GM12878 (cell line): ENCODE data around the gene ANKRD53. TPM values are rescaled to one million over a fixed set of nuclear protein-coding genes. Genes with fewer than 3 reads are reported as not detected.

Experiments
- ATAC-seq: fragments of 200-7000 bp; cut with Tn5 transposase; 3 replicates; pipeline ENCODE4 v1.9.1; 2020; ENCODE audit warnings: mild to moderate bottlenecking, moderate library complexity
- BruUV-seq: library from RNA; stranded (reverse); fragments of 400-500 nt; replicated peaks from 2 replicates; lab custom pipeline; 2021; lab: Mats Ljungman, UMichigan
- CTCF ChIA-PET: fragments of 300-600 bp; sonication (Branson Sonifier 250); formaldehyde crosslinking; extraction: SDS; loops from one replicate; lab custom pipeline; 2021; ENCODE audit warnings: inconsistent platforms; lab: Yijun Ruan, JAX
- POLR2A ChIA-PET: fragments of 350-600 bp; formaldehyde crosslinking; extraction: SDS; loops from one replicate; lab custom pipeline; 2021; ENCODE audit warnings: inconsistent platforms; lab: Charles Lee
- RAD21 ChIA-PET: fragments of 300-600 bp; sonication (Branson Sonifier 250); formaldehyde crosslinking; loops from one replicate; lab custom pipeline; 2023; ENCODE audit warnings: antibody characterized with exemption; ENCODE audit not compliant: unreplicated experiment; lab: Charles Lee
- SMC1A ChIA-PET: fragments of 300-600 bp; sonication (Branson Sonifier 250); formaldehyde crosslinking; loops from one replicate; lab custom pipeline; 2023; ENCODE audit not compliant: unreplicated experiment, uncharacterized antibody; lab: Charles Lee
- DNase-seq: peaks from one replicate; pipeline ENCODE4 v3.0.0-alpha.2; 2011; ENCODE audit warnings: low read depth, low spot score
- FAIRE-seq: peaks from 3 replicates; lab custom pipeline; 2011; peaks lifted over from hg19 to GRCh38; lab: Jason Lieb, UNC
- H2AFZ ChIP-seq: 2 replicates; pipeline ENCODE4 v1.6.0; 2011; ENCODE audit warnings: low read depth, low read length, control low read depth; ENCODE audit not compliant: control insufficient read depth
- H3K27ac ChIP-seq: 2 replicates; pipeline ENCODE4 v1.5.1; 2011; ENCODE audit warnings: control low read depth; ENCODE audit not compliant: control insufficient read depth, insufficient read depth
- H3K27me3 ChIP-seq, 2 experiments: replicated peaks in 1 of 2; 2 replicates each; pipeline versions ENCODE4 v1.6.0 to v1.6.1; 2011; ENCODE audit warnings: low read length in 1 of 2; ENCODE audit not compliant: control insufficient read depth in 2 of 2, insufficient read depth in 2 of 2
- H3K36me3 ChIP-seq, 2 experiments: 2 replicates each; pipeline ENCODE4 v1.5.1; 2011; ENCODE audit warnings: low read length in 1 of 2; ENCODE audit not compliant: control insufficient read depth in 2 of 2, insufficient read depth in 2 of 2
- H3K4me1 ChIP-seq: 2 replicates; pipeline ENCODE4 v1.6.1; 2011; ENCODE audit warnings: mild to moderate bottlenecking, low read length, moderate library complexity, mixed read lengths; ENCODE audit not compliant: control insufficient read depth, insufficient read depth
- H3K4me2 ChIP-seq: 2 replicates; pipeline ENCODE4 v1.6.0; 2011; ENCODE audit warnings: control low read depth; ENCODE audit not compliant: control insufficient read depth, insufficient read depth
- H3K4me3 ChIP-seq: fragments of 200-600 bp; sonication (generic); 2 replicates; pipeline ENCODE4 v1.5.1; 2016
- H3K79me2 ChIP-seq: 2 replicates; pipeline ENCODE4 v1.6.0; 2011; ENCODE audit warnings: low read length; ENCODE audit not compliant: control insufficient read depth, insufficient read depth
- H3K9ac ChIP-seq: 2 replicates; pipeline ENCODE4 v1.8.0; 2011; ENCODE audit warnings: low read length, control low read depth, mixed read lengths; ENCODE audit not compliant: control insufficient read depth, insufficient read depth
- H3K9me3 ChIP-seq: replicated peaks from 3 replicates; pipeline ENCODE4 v1.5.1; 2011; ENCODE audit warnings: mild to moderate bottlenecking, low read length; ENCODE audit not compliant: control insufficient read depth, insufficient read depth
- H4K20me1 ChIP-seq: 2 replicates; pipeline ENCODE4 v1.6.0; 2011; ENCODE audit not compliant: control insufficient read depth, insufficient read depth
- ATF7 ChIP-seq: fragments of 450-650 bp; IDR thresholded peaks from 2 replicates; pipeline ENCODE4 v1.6.1; 2016; ENCODE audit warnings: low read depth, mild to moderate bottlenecking
- CHD1 ChIP-seq: IDR thresholded peaks from 2 replicates; pipeline ENCODE4 v1.6.1; 2012; ENCODE audit warnings: low read depth, low read length, improper control_type of control experiment
- CHD4 ChIP-seq: fragments of 200-600 bp; sonication (generic); IDR thresholded peaks from 2 replicates; pipeline ENCODE4 v1.6.1; 2016; ENCODE audit warnings: mild to moderate bottlenecking
- CREB1 ChIP-seq: IDR thresholded peaks from 2 replicates; pipeline ENCODE4 v1.6.1; 2012; ENCODE audit warnings: low read depth, mild to moderate bottlenecking, inconsistent platforms
- ESRRA ChIP-seq: IDR thresholded peaks from 2 replicates; pipeline ENCODE4 v1.6.1; 2012; ENCODE audit warnings: mild to moderate bottlenecking, low read length, improper control_type of control experiment
- GABPA ChIP-seq: IDR thresholded peaks from 2 replicates; pipeline ENCODE4 v1.6.1; 2014; ENCODE audit warnings: antibody characterized with exemption, low read depth, mild to moderate bottlenecking, inconsistent platforms
- HCFC1 ChIP-seq: fragments of 150-350 bp; IDR thresholded peaks from 2 replicates; pipeline ENCODE4 v1.6.1; 2014; ENCODE audit warnings: low read length
- JUNB ChIP-seq: IDR thresholded peaks from 2 replicates; pipeline ENCODE4 v1.6.1; 2016; ENCODE audit warnings: antibody characterized with exemption, mild to moderate bottlenecking
- KAT2A ChIP-seq: conservative IDR thresholded peaks from 2 replicates; pipeline ENCODE4 v1.6.1; 2011; ENCODE audit warnings: low read depth, low read length; ENCODE audit not compliant: control insufficient read depth
- KDM1A ChIP-seq: fragments of 200-600 bp; sonication (generic); IDR thresholded peaks from 2 replicates; pipeline ENCODE4 v1.6.1; 2016; ENCODE audit warnings: borderline replicate concordance
- KLF5 ChIP-seq: fragments of 450-650 bp; IDR thresholded peaks from 2 replicates; pipeline ENCODE4 v1.6.1; 2014; ENCODE audit warnings: mild to moderate bottlenecking; ENCODE audit not compliant: partially characterized antibody
- NFXL1 ChIP-seq: fragments of 450-650 bp; IDR thresholded peaks from 2 replicates; pipeline ENCODE4 v1.6.1; 2017; ENCODE audit warnings: antibody characterized with exemption, mild to moderate bottlenecking, borderline replicate concordance
- RAD51 ChIP-seq: fragments of 450-650 bp; IDR thresholded peaks from 2 replicates; pipeline ENCODE4 v1.6.1; 2016; ENCODE audit warnings: moderate library complexity, mild to moderate bottlenecking, inconsistent platforms
- SMC3 ChIP-seq: IDR thresholded peaks from 2 replicates; pipeline ENCODE4 v1.6.1; 2011; ENCODE audit warnings: low read length, improper control_type of control experiment, borderline replicate concordance
- WRNIP1 ChIP-seq: IDR thresholded peaks from 2 replicates; pipeline ENCODE4 v1.6.1; 2011; ENCODE audit warnings: low read depth, low read length, improper control_type of control experiment, borderline replicate concordance
- ZBTB11 ChIP-seq: fragments of 450-650 bp; formaldehyde crosslinking; IDR thresholded peaks from 2 replicates; pipeline ENCODE4 v1.5.0; 2022; ENCODE audit warnings: mild to moderate bottlenecking, missing genetic modification characterization
- ZNF217 ChIP-seq: fragments of 450-650 bp; IDR thresholded peaks from 2 replicates; pipeline ENCODE4 v1.6.1; 2017; ENCODE audit warnings: antibody characterized with exemption, mild to moderate bottlenecking
- ZNF24 ChIP-seq: fragments of 450-650 bp; IDR thresholded peaks from 2 replicates; pipeline ENCODE4 v1.6.1; 2017; ENCODE audit warnings: antibody characterized with exemption, mild to moderate bottlenecking
- ZZZ3 ChIP-seq: IDR thresholded peaks from 2 replicates; pipeline ENCODE4 v1.6.1; 2011; ENCODE audit warnings: low read depth; ENCODE audit not compliant: control insufficient read depth, insufficient read length
- WGBS: methylation state at CpG from one replicate; pipeline ENCODE4 v1.1.6; 2016; ENCODE audit warnings: low lambda C conversion rate; ENCODE audit not compliant: insufficient replicate concordance, insufficient coverage; ENCODE audit errors: missing lambda C conversion rate; 5-methylcytosine and 5-hydroxymethylcytosine counted together
- in situ Hi-C: fragments of 300-500 bp; cut with MboI; formaldehyde crosslinking; loops from 9 replicates; pipeline ENCODE4 v1.14.3; 2018; ENCODE audit warnings: mixed read lengths
- intact Hi-C: fragments of 100-400 bp; cut with micrococcal nuclease; formaldehyde crosslinking; loops from one replicate; pipeline ENCODE4 v1.14.2; 2022; ENCODE audit not compliant: unreplicated experiment
- polyA plus RNA-seq, 11 experiments: library from polyadenylated mRNA; depleted of rRNA in 4 of 11; unstranded in 6 of 11; stranded (reverse) in 5 of 11; fragments of >200 nt; fragmentation: Nextera tagmentation in 4 of 11; fragmentation: Illumina TruSeq in 1 of 11; extraction: Ambion mirVana in 4 of 11; extraction: Trizol in 1 of 11; gene quantifications; 1 replicate in 1 of 11; 2 replicates in 10 of 11; pipeline versions ENCODE4 v1.2.1 to v1.2.3, GENCODE V29; 2011 to 2016; ENCODE audit warnings: inconsistent platforms in 2 of 11, missing spikeins in 2 of 11, low read depth in 1 of 11
- total RNA-seq, 4 experiments: library from RNA; depleted of rRNA in 3 of 4; stranded (reverse); fragments of >200 nt in 3 of 4; fragmentation: Illumina TruSeq in 1 of 4; extraction: Trizol in 1 of 4; gene quantifications; 2 replicates each; pipeline versions ENCODE4 v1.2.1 to v1.2.3, GENCODE V29; 2013 to 2021
- TF ChIP-seq, protein P1 (sequence below): fragments of 450-650 bp; IDR thresholded peaks from 2 replicates; pipeline ENCODE4 v1.6.1; 2017; ENCODE audit warnings: mild to moderate bottlenecking

The ANKRD53 gene
- total and polyA plus RNA-seq, 10 of the 15 experiments (the other 5 are each of a cell fraction or from before 2014, with no cell fraction given), result 0.04 TPM; not detected in 8

GRCh38 chr2:70954886-70955285 is 23.5 kb upstream of the ANKRD53 start:
- no peaks in the 10 kb centered on the region for H3K9me3 ChIP-seq
- no peak for FAIRE-seq
- ChIA-PET RAD21 (no interaction called here), POLR2A (no interaction called here)
- in situ Hi-C loops, result no loop called here
- no peak overlapping the region for H3K4me3 ChIP-seq
- H3K4me2 ChIP-seq, result no peak overlapping the region
- TF ChIP-seq JUNB (no peak), ZBTB11 (CRISPR knock-in tag) (no peak), ZZZ3 (no peak), GABPA (no peak), ATF7 (no peak), CREB1 (no peak), HCFC1 (no peak), KDM1A (no peak), KAT2A (no peak), WRNIP1 (no peak), CHD1 (no peak), RAD51 (no peak), ZNF24 (no peak), ESRRA (no peak), SMC3 (no peak), KLF5 (no peak), NFXL1 (no peak), ZNF217 (no peak), CHD4 (no peak)
- TF ChIP-seq, protein P1, sequence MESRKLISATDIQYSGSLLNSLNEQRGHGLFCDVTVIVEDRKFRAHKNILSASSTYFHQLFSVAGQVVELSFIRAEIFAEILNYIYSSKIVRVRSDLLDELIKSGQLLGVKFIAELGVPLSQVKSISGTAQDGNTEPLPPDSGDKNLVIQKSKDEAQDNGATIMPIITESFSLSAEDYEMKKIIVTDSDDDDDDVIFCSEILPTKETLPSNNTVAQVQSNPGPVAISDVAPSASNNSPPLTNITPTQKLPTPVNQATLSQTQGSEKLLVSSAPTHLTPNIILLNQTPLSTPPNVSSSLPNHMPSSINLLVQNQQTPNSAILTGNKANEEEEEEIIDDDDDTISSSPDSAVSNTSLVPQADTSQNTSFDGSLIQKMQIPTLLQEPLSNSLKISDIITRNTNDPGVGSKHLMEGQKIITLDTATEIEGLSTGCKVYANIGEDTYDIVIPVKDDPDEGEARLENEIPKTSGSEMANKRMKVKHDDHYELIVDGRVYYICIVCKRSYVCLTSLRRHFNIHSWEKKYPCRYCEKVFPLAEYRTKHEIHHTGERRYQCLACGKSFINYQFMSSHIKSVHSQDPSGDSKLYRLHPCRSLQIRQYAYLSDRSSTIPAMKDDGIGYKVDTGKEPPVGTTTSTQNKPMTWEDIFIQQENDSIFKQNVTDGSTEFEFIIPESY, result no peak
- TF ChIP-seq, all 136 proteins: peak for 0
- 52% methylated on average over 7 of the region's 7 CpGs for WGBS
- ATAC-seq (peak; percentile 58), DNase-seq (no peak)
- Histone ChIP-seq H3K79me2 (no peaks in the 10 kb centered on the region), H3K36me3 (no peaks in the 10 kb centered on the region), H4K20me1 (no peaks in the 10 kb centered on the region), H3K27me3 (no peaks in the 10 kb centered on the region), H3K27ac (no peak overlapping the region), H3K4me1 (no peaks in the 10 kb centered on the region), H2AFZ (no peak overlapping the region), H3K9ac (no peak overlapping the region)
- ChIA-PET SMC1A (no interaction called here), CTCF (interaction anchor here (0.6 to 3.2 kb wide), 7 partner anchors 10 to 652 kb away, joined by 3 to 11 read pairs (median 5); no protein-coding TSS in a partner anchor)
- BruUV-seq, result no TSS peak
- intact Hi-C loops, result no loop called here
